Activated naive CD4-positive, alpha-beta T cell treated with anti-CD3 and anti-CD28 coated beads, Interleukin-2, amount 50 U/mL, for 24 hours (primary cell): ENCODE results near the gene KIF25.

Source experiments
- H3K27ac Mint-ChIP-seq: one replicate; pipeline ENCODE4 v1.8.0; 2021; ENCODE audit warnings: mild to moderate bottlenecking, mixed read lengths
- H3K27me3 Mint-ChIP-seq: one replicate; pipeline ENCODE4 v1.8.0; 2021; ENCODE audit warnings: mixed read lengths
- H3K36me3 Mint-ChIP-seq: one replicate; pipeline ENCODE4 v1.8.0; 2021; ENCODE audit warnings: mixed read lengths
- H3K4me1 Mint-ChIP-seq: one replicate; pipeline ENCODE4 v1.8.0; 2021; ENCODE audit warnings: mixed read lengths
- H3K4me3 Mint-ChIP-seq: one replicate; pipeline ENCODE4 v1.8.0; 2021; ENCODE audit warnings: mild to moderate bottlenecking, mixed read lengths
- H3K9me3 Mint-ChIP-seq: one replicate; pipeline ENCODE4 v1.8.0; 2021; ENCODE audit warnings: mixed read lengths

Gene KIF25

DNA sequence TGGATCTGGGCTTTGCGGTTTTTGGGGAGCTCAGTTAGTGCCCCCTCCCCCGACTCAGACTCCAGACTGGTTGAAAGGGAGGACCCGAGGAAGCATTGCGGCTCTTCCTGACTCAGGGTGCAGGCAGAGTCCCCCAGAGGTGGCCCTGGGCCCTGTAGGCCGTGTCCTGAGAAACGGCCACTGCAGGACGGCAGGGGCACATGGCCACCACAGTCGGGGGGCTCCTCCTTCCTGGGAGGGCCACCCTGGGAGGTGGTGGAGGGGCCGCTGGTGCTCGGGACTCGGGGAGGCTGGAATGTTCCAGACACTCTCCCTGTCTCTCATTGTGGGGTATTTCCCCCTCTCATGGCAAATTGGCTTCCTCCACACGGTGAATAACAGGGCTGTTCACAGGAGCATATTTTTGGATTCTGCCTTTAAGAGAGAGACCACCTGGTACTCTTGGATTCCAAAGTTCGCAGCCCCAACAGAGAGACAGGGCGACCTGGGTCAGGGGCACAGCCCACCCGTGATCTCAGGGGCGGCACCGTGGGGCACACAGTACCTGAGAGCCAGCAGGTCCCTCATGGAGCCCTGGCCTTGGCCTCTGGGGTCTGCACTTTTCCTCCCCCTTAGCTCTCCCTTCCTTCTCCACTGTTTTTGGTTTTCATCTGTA, 45.8 kb downstream of the KIF25 start:
- H3K4me3 Mint-ChIP-seq, result no peak overlapping the region
- H3K27me3 Mint-ChIP-seq, result no peaks in the 10 kb centered on the region
- no peak overlapping the region for H3K27ac Mint-ChIP-seq
- no peaks in the 10 kb centered on the region for H3K36me3 Mint-ChIP-seq
- H3K9me3 Mint-ChIP-seq, result peaks cover 4% of the 10 kb centered on the region
- no peaks in the 10 kb centered on the region for H3K4me1 Mint-ChIP-seq

DNA sequence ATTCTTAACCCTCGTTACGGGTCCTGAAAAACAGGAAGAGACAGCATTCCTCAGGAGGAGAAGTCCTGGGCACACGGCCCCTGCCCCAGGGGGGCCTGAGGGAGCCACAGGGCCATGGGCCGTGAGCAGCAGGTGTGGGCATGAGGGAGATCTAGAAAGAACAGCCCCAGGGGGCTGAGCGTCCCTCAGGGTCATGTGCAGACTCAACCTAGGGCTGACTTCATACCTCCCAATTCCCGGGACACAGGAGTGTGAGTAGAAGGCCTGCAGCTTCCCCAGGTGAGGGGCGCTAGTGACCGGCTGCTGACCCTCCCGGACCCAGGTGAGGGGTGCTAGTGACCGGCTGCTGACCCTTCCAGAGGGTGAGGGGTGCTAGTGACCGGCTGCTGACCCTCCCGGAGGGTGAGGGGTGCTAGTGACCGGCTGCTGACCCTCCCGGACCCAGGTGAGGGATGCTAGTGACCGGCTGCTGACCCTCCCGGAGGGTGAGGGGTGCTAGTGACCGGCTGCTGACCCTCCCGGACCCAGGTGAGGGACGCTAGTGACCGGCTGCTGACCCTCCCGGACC, 46.5 kb downstream of the KIF25 start:
- Mint-ChIP-seq H3K27ac (no peak overlapping the region), H3K4me1 (no peaks in the 10 kb centered on the region), H3K4me3 (no peak overlapping the region), H3K9me3 (peaks cover 4% of the 10 kb centered on the region), H3K27me3 (no peaks in the 10 kb centered on the region), H3K36me3 (no peaks in the 10 kb centered on the region)

DNA sequence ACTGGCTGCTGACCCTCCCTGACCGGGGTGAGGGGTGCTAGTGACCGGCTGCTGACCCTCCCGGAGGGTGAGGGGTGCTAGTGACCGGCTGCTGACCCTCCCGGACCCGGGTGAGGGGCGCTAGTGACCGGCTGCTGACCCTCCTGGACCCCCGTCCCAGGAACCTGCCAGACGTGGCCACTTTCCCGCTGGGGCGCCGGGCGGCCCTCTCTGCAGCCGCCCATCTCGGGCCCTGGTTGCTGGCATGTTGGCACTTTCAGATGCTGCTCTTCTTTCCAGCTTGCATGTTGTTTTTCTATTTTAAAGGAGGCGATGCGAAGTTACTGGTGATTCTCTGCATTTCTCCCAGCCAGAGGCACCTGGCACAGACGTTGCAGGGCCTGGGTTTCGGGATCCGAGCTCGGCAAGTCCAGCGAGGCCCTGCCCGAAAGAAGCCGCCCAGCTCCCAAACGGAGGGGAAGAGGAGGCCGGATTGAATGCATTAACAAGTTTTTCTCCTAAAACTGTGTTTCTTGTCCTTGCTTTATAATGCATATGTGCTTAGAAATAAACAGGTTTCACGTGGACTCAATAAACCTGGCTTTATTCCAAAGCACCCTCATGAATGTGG, 47.2 kb downstream of the KIF25 start:
- H3K4me1 Mint-ChIP-seq, result no peaks in the 10 kb centered on the region
- no peaks in the 10 kb centered on the region for H3K27me3 Mint-ChIP-seq
- no peaks in the 10 kb centered on the region for H3K36me3 Mint-ChIP-seq
- no peak overlapping the region for H3K4me3 Mint-ChIP-seq
- no peak overlapping the region for H3K27ac Mint-ChIP-seq
- peaks cover 4% of the 10 kb centered on the region for H3K9me3 Mint-ChIP-seq

- peaks cover 4% of the 10 kb centered on the region for H3K9me3 Mint-ChIP-seq
- no peaks in the 10 kb centered on the region for H3K36me3 Mint-ChIP-seq
- no peak overlapping the region for H3K4me3 Mint-ChIP-seq
- H3K27me3 Mint-ChIP-seq, result no peaks in the 10 kb centered on the region
- no peak overlapping the region for H3K27ac Mint-ChIP-seq
- H3K4me1 Mint-ChIP-seq, result no peaks in the 10 kb centered on the region
These were observed 47.7 kb downstream of the KIF25 start for GRCh38 chr6:168045141-168045691.

DNA sequence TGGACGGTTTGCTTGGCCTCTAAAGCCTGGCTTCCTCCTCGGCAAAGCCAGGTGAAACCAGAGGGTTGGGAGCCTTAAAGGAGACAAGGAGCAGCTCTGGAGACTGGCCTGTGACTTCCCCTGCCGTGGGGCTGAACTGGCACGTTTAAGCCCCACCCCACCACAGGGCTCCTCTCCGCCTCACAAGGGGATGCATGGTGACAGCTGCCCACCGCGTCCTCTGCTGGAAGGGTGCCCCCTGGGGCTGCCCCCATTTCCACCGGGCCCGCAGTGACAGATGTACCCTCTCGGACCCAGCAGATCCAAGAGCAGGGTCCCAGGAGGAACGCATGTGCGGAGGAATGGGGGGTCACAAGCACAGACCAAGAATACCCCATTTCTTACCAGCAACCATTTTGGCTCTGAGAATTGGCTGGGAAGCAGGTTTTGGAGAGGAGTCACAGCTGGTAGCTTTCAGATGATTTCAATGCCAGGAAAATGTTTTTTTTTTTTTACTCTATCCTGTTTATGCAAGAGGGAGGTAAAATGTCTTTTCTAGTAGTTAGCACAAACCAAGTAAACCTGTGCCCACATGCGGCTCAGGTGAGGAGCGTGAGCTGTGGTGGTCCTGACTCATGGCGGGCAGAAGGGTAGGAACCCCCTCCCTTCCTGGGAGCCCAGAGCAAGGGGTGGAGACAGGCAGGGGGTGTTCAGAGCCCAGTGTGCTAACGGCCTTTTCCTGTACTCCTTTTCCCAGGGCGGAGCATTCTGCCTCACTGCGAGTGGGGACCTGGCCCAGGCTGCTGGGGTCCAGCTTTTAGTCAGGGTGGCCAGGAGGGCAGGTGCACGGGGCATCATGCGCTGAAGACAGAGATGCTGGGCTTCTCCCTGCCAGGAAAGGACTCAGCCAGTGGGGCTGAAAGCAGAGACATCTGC, 48.5 kb downstream of the KIF25 start:
- H3K27ac Mint-ChIP-seq, result no peak overlapping the region
- no peak overlapping the region for H3K4me3 Mint-ChIP-seq
- H3K4me1 Mint-ChIP-seq, result no peaks in the 10 kb centered on the region
- no peaks in the 10 kb centered on the region for H3K36me3 Mint-ChIP-seq
- no peaks in the 10 kb centered on the region for H3K9me3 Mint-ChIP-seq
- no peaks in the 10 kb centered on the region for H3K27me3 Mint-ChIP-seq

DNA sequence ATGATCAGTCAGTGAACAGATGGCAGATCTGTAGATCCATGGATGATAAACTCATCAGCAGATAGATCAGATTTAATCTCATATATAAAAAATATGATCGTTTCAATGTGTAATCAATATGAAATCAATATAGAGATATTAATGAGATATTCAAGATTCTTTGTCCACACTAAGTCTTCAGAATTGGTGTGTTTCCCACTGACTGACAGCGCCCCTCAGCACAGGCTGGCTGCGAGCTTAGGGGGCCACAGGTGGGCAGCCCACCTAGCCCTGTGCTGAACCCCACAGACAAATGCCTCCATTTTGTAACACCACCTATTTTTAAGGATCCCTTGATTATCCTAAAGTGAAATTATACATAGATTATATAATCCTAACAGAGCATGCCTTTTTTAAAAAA, 49.2 kb downstream of the KIF25 start:
- no peaks in the 10 kb centered on the region for H3K27me3 Mint-ChIP-seq
- no peaks in the 10 kb centered on the region for H3K36me3 Mint-ChIP-seq
- no peak overlapping the region for H3K27ac Mint-ChIP-seq
- H3K4me3 Mint-ChIP-seq, result no peak overlapping the region
- H3K9me3 Mint-ChIP-seq, result no peaks in the 10 kb centered on the region
- no peaks in the 10 kb centered on the region for H3K4me1 Mint-ChIP-seq

DNA sequence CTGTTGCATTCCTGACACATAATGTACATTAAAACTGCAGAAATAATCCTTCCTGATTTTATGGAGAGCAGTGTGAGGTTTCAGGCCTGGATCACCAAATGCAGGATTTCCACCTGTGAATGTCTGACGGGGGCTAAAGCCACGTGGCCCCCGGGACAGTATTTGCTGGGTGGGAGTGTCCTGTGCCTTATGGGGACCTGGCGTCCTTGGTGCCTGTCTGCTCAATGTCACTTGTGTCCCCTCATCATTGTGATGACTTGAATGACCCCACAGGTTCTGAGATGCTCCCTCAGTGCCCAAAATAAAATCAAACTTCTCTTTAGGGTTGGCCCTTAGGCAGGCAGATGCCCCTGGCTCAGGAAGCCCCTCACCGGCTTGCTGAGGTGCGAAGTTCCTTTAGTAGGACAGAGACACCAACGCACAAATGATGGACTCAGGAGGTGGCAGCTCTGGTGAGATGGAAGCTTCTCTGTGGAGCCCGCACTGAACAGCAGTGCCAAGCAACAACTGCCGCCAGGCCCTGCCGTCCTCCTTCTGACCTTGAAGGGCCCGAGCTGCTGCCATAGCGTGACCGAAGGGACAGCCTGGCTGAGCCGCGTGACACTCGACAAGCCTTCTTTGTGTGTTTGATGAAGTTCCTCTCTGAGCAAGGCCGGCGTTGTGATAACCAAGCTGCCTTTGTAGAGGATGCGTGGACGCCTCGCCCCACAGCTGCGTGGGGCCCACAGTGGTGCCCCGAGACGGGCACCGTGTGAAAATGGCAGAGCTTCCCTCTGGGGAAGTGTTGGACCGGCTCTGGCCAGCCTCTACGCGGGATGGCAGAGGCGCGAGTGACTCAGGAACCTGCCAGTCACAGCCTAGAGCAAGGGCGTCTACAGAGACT, 50.6 kb downstream of the KIF25 start:
- Mint-ChIP-seq H3K9me3 (no peaks in the 10 kb centered on the region), H3K27me3 (no peaks in the 10 kb centered on the region), H3K4me1 (no peaks in the 10 kb centered on the region), H3K27ac (no peak overlapping the region), H3K4me3 (no peak overlapping the region), H3K36me3 (no peaks in the 10 kb centered on the region)

DNA sequence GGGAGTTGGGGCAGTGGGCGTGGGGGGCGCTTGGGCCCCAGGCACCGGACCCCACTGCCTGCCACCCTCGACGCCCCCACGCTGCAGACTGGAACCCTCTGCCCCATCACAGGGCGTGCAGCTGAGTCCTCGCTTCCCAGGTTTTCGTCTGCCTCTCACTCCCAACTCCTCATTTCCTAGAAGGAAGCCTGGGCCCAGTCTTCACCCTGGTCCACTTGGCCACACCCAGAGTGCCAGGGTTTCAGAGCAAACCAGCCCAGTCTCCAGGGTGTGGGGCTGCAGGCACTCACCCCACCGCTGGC, 51.2 kb downstream of the KIF25 start:
- Mint-ChIP-seq H3K27me3 (no peaks in the 10 kb centered on the region), H3K4me1 (no peaks in the 10 kb centered on the region), H3K9me3 (no peaks in the 10 kb centered on the region), H3K36me3 (no peaks in the 10 kb centered on the region), H3K4me3 (no peak overlapping the region), H3K27ac (no peak overlapping the region)

GRCh38 chr6:168049277-168049676, 51.8 kb downstream of the KIF25 start:
- Mint-ChIP-seq H3K4me1 (no peaks in the 10 kb centered on the region), H3K36me3 (no peaks in the 10 kb centered on the region), H3K27ac (no peak overlapping the region), H3K4me3 (no peak overlapping the region), H3K9me3 (no peaks in the 10 kb centered on the region), H3K27me3 (no peaks in the 10 kb centered on the region)

GRCh38 chr6:168049706-168050224, 52.3 kb downstream of the KIF25 start:
- H3K27me3 Mint-ChIP-seq, result no peaks in the 10 kb centered on the region
- no peak overlapping the region for H3K27ac Mint-ChIP-seq
- no peaks in the 10 kb centered on the region for H3K4me1 Mint-ChIP-seq
- H3K36me3 Mint-ChIP-seq, result no peaks in the 10 kb centered on the region
- H3K4me3 Mint-ChIP-seq, result no peak overlapping the region
- H3K9me3 Mint-ChIP-seq, result no peaks in the 10 kb centered on the region

- no peaks in the 10 kb centered on the region for H3K27me3 Mint-ChIP-seq
- no peak overlapping the region for H3K4me3 Mint-ChIP-seq
- H3K4me1 Mint-ChIP-seq, result no peaks in the 10 kb centered on the region
- no peaks in the 10 kb centered on the region for H3K36me3 Mint-ChIP-seq
- no peak overlapping the region for H3K27ac Mint-ChIP-seq
- no peaks in the 10 kb centered on the region for H3K9me3 Mint-ChIP-seq
These were observed 52.9 kb downstream of the KIF25 start for GRCh38 chr6:168050225-168050880.

DNA sequence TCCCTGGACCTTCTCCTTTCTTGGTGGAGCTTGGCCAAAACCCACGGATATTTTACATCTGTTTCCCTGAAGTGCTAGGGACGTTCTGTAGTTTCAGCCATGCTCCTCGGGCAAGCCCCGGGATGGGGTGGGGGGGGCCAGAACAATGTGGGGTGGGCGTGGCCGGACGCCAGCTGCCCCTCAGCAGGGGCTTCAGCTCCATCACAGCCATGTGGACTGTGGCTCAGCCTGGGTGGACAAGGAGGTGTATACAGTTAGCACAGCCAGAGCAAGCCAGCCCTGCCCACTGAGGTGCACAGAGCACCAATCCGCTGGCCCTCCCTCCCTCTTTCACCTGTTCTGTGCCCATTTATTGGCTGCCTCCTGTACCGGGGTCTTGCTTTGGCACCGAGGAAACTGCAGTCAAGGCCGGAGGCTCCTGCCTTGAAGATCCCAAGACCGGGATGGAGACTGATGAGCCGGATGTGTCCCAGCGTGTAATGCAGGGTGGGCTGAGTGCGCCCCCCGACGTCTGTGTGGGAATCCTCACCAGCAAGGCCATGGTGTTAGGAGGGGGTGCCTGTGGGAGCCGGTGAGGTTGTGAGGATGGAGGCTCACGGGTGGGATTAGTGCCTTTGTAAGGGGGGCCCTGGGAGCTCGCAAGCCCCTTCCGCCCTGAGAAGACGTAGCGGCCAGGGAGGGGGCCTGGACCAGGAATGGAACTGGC, 53.6 kb downstream of the KIF25 start:
- Mint-ChIP-seq H3K4me3 (no peak overlapping the region), H3K27ac (no peak overlapping the region), H3K27me3 (no peaks in the 10 kb centered on the region), H3K36me3 (no peaks in the 10 kb centered on the region), H3K9me3 (no peaks in the 10 kb centered on the region), H3K4me1 (no peaks in the 10 kb centered on the region)

GRCh38 chr6:168051648-168052047, 54.2 kb downstream of the KIF25 start:
- Mint-ChIP-seq H3K4me1 (no peaks in the 10 kb centered on the region), H3K9me3 (no peaks in the 10 kb centered on the region), H3K27ac (no peak overlapping the region)

DNA sequence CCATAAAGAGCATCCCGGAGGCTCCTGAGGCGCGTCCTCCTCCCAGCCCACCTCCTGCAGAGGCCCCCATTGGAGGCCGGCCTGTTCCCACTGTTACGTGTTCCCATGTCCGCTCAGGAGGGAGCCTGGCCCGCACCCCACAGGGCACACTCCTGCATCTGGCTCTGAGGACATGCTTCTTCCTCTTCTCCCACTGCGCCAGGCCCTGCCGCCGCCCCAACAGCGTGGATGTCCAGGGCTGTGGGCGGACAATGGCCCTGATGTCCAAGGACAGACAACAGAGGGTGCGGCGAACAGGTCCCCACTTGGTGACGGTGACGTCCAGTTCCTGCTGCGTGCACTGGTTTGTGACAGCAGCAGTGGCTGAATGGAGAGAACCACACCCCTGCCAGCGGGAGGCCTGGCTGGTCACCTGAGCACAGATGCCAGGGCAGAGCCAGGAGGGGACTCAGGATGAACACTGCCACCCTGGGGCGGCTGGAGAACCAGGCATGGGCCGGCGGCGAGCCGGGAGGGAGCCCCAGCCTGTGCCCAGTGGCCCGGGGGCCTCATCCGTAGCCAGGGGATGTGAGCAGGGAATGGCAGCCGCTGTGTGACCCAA, 54.9 kb downstream of the KIF25 start:
- Mint-ChIP-seq H3K4me3 (no peak overlapping the region), H3K36me3 (no peaks in the 10 kb centered on the region), H3K27ac (no peak overlapping the region), H3K9me3 (no peaks in the 10 kb centered on the region), H3K27me3 (no peaks in the 10 kb centered on the region), H3K4me1 (no peaks in the 10 kb centered on the region)

More at GRCh38 chr6:168051648-168052047, 54.2 kb downstream of the KIF25 start:
- Mint-ChIP-seq H3K4me3 (no peak overlapping the region), H3K27me3 (no peaks in the 10 kb centered on the region), H3K36me3 (no peaks in the 10 kb centered on the region)
